K562 (cell line): Measurements from ENCODE around the gene TRIM33. TPM values are rescaled to one million over a fixed set of nuclear protein-coding genes. Genes with fewer than 3 reads are reported as not detected.

Experiments
- AFF4 ChIP-seq: sonication (generic); formaldehyde crosslinking; IDR thresholded peaks from 2 replicates; pipeline ENCODE4 v1.8.0; 2023; ENCODE audit warnings: mild to moderate bottlenecking, missing genetic modification reagents
- ERF ChIP-seq: fragments of 450-650 bp; formaldehyde crosslinking; IDR thresholded peaks from 2 replicates; pipeline ENCODE4 v1.4.0; 2020; ENCODE audit warnings: mild to moderate bottlenecking, mixed read lengths
- KHSRP ChIP-seq: fragments of 450-650 bp; IDR thresholded peaks from 2 replicates; pipeline ENCODE4 v1.6.1; 2017
- TAF1 ChIP-seq: IDR thresholded peaks from 2 replicates; pipeline ENCODE4 v1.6.1; 2011; ENCODE audit warnings: mild to moderate bottlenecking, low read length, moderate library complexity; ENCODE audit not compliant: insufficient read depth, control insufficient read depth, severe bottlenecking; ENCODE audit errors: extremely low read depth
- ZNF282 ChIP-seq: sonication (generic); formaldehyde crosslinking; IDR thresholded peaks from 2 replicates; pipeline ENCODE4 v1.8.1; 2023; ENCODE audit warnings: missing genetic modification reagents
- polyA plus RNA-seq, 8 experiments: library from polyadenylated mRNA; depleted of rRNA in 4 of 8; stranded (reverse) in 5 of 8; unstranded in 3 of 8; fragments of >200 nt; fragmentation: Nextera tagmentation in 2 of 8; fragmentation: Illumina TruSeq in 1 of 8; extraction: Ambion mirVana in 2 of 8; extraction: Trizol in 1 of 8; gene quantifications; 2 replicates each; pipeline versions ENCODE4 v1.2.1 to v1.2.3, GENCODE V29; 2011 to 2014; ENCODE audit warnings: inconsistent platforms in 1 of 8, missing spikeins in 1 of 8
- total RNA-seq, 7 experiments: library from RNA; depleted of rRNA in 6 of 7; stranded (reverse); fragments of >200 nt in 6 of 7; fragmentation: Illumina TruSeq in 2 of 7; extraction: Trizol in 2 of 7; gene quantifications; 2 replicates each; pipeline versions ENCODE4 v1.2.1 to v1.2.3, GENCODE V29; 2011 to 2021; ENCODE audit warnings: low replicate concordance in 1 of 7
- TF ChIP-seq, protein P1 (sequence below): sonication (generic); formaldehyde crosslinking; IDR thresholded peaks from 2 replicates; pipeline ENCODE4 v1.8.1; 2023; ENCODE audit warnings: missing genetic modification reagents, mild to moderate bottlenecking, borderline replicate concordance
- TF ChIP-seq, protein P2 (sequence below): fragments of 250-450 bp; sonication (Bioruptor Pico); IDR thresholded peaks from 2 replicates; pipeline ENCODE4 v1.4.0; 2020; ENCODE audit warnings: mild to moderate bottlenecking

TRIM33 gene
- total and polyA plus RNA-seq, 9 of the 15 experiments (the other 6 are each of a cell fraction or from before 2014, with no cell fraction given), result 9.3 to 58.4 (median 40.2) TPM

DNA sequence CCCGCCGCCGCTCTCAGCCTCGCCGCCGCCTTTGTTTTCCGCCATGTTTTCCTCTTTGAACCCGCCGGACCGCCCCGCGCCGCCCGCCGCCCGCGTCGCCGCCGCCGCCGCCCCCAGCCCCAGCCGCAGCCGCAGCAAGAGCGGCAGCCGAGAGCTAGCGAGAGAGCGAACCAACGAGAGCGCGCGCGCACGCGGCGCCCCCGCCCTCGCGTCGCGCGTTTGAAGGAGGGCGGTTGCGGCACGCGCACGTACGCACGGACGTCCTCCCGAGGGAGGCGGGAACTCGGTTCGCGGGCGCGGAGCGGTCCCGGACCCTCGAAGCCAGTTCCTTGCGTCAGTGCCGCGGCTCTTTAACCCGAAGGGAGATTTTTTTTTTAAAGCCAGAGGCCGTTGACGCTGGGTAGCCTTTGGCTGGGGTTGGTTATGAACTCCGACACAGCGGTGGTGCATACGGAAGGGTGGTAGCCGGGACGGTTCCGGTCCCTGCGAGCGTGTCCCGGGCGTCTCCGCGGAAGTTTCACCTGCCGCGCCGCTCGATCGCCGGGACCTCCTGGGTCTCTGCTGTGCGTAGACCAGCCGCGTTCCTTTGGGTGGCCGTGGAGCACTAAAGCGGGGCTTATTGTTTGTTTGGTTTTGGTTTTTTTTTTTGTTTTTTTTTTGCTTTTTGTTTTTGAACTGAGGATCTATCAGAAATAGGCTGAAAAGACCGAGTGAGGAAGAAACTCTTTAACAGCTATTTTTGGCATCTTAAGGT, at the start of gene TRIM33 (continued):
- TF ChIP-seq, protein P1, sequence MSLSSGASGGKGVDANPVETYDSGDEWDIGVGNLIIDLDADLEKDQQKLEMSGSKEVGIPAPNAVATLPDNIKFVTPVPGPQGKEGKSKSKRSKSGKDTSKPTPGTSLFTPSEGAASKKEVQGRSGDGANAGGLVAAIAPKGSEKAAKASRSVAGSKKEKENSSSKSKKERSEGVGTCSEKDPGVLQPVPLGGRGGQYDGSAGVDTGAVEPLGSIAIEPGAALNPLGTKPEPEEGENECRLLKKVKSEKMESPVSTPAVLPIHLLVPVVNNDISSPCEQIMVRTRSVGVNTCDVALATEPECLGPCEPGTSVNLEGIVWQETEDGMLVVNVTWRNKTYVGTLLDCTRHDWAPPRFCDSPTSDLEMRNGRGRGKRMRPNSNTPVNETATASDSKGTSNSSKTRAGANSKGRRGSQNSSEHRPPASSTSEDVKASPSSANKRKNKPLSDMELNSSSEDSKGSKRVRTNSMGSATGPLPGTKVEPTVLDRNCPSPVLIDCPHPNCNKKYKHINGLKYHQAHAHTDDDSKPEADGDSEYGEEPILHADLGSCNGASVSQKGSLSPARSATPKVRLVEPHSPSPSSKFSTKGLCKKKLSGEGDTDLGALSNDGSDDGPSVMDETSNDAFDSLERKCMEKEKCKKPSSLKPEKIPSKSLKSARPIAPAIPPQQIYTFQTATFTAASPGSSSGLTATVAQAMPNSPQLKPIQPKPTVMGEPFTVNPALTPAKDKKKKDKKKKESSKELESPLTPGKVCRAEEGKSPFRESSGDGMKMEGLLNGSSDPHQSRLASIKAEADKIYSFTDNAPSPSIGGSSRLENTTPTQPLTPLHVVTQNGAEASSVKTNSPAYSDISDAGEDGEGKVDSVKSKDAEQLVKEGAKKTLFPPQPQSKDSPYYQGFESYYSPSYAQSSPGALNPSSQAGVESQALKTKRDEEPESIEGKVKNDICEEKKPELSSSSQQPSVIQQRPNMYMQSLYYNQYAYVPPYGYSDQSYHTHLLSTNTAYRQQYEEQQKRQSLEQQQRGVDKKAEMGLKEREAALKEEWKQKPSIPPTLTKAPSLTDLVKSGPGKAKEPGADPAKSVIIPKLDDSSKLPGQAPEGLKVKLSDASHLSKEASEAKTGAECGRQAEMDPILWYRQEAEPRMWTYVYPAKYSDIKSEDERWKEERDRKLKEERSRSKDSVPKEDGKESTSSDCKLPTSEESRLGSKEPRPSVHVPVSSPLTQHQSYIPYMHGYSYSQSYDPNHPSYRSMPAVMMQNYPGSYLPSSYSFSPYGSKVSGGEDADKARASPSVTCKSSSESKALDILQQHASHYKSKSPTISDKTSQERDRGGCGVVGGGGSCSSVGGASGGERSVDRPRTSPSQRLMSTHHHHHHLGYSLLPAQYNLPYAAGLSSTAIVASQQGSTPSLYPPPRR (CRISPR knock-in tag), result no peak
- TF ChIP-seq AFF4 (CRISPR knock-in tag), result peak; percentile 28; the same call in 1 of the 2 replicates
- peak; percentile 86 for TF ChIP-seq TAF1
- no peak for TF ChIP-seq KHSRP
- TF ChIP-seq, protein P2, sequence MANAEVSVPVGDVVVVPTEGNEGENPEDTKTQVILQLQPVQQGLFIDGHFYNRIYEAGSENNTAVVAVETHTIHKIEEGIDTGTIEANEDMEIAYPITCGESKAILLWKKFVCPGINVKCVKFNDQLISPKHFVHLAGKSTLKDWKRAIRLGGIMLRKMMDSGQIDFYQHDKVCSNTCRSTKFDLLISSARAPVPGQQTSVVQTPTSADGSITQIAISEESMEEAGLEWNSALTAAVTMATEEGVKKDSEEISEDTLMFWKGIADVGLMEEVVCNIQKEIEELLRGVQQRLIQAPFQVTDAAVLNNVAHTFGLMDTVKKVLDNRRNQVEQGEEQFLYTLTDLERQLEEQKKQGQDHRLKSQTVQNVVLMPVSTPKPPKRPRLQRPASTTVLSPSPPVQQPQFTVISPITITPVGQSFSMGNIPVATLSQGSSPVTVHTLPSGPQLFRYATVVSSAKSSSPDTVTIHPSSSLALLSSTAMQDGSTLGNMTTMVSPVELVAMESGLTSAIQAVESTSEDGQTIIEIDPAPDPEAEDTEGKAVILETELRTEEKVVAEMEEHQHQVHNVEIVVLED, result peak; percentile 100
- no peak; the same call in 1 of the 2 replicates for TF ChIP-seq ERF (CRISPR knock-in tag)
- TF ChIP-seq ZNF282 (CRISPR knock-in tag), result 0 out of 2 replicates have a peak, but pooled peaks have one; percentile 22
